ENCODE measurements around the gene LRRFIP1.

Gene LRRFIP1

DNA sequence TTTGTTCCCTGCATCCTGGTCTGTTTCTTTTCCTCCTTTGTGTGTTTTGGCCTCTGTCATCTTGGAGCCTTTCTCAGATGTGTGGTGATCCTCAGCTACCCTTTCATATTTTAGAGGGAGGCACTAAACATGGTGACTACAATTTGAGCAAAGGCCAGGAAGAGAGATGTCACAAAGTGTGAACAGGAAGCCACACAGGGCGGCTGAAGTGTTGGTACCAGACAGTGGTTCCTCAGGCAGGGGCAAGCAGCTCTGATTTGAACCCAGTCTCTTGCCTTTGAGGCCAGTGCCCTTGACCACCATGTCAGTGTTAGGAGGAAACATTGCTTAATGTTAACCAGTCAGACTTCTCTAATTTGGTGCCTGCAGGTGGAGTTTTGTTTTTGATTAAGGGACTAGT, 9.2 kb downstream of the LRRFIP1 start:
- DNase-seq (ENCODE audit: low spot score) (no peak), ATAC-seq (ENCODE audit: low read depth) (no peak)
- Histone ChIP-seq H3K27me3 (ENCODE audit: insufficient read depth, poor library complexity, severe bottlenecking) (no peaks in the 10 kb centered on the region), H3K36me3 (ENCODE audit: low read depth) (no peaks in the 10 kb centered on the region), H3K9me3 (ENCODE audit: severe bottlenecking) (no peaks in the 10 kb centered on the region), H3K4me3 (ENCODE audit: severe bottlenecking) (no peak overlapping the region), H3K27ac (ENCODE audit: poor library complexity, severe bottlenecking) (no peak overlapping the region), H3K4me1 (ENCODE audit: insufficient read depth, poor library complexity, severe bottlenecking) (no peaks in the 10 kb centered on the region)
- TF ChIP-seq, protein P1, sequence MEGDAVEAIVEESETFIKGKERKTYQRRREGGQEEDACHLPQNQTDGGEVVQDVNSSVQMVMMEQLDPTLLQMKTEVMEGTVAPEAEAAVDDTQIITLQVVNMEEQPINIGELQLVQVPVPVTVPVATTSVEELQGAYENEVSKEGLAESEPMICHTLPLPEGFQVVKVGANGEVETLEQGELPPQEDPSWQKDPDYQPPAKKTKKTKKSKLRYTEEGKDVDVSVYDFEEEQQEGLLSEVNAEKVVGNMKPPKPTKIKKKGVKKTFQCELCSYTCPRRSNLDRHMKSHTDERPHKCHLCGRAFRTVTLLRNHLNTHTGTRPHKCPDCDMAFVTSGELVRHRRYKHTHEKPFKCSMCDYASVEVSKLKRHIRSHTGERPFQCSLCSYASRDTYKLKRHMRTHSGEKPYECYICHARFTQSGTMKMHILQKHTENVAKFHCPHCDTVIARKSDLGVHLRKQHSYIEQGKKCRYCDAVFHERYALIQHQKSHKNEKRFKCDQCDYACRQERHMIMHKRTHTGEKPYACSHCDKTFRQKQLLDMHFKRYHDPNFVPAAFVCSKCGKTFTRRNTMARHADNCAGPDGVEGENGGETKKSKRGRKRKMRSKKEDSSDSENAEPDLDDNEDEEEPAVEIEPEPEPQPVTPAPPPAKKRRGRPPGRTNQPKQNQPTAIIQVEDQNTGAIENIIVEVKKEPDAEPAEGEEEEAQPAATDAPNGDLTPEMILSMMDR (IDR thresholded peaks at IDR 0.05; ENCODE audit: poor library complexity, severe bottlenecking) = no peak

GRCh38 chr2:237637429-237638135, 10.2 kb downstream of the LRRFIP1 start:
- Histone ChIP-seq H3K36me3 (ENCODE audit: low read depth) (no peaks in the 10 kb centered on the region), H3K9me3 (ENCODE audit: severe bottlenecking) (no peaks in the 10 kb centered on the region), H3K4me3 (ENCODE audit: severe bottlenecking) (no peak overlapping the region), H3K4me1 (ENCODE audit: insufficient read depth, poor library complexity, severe bottlenecking) (no peaks in the 10 kb centered on the region), H3K27ac (ENCODE audit: poor library complexity, severe bottlenecking) (no peak overlapping the region), H3K27me3 (ENCODE audit: insufficient read depth, poor library complexity, severe bottlenecking) (no peaks in the 10 kb centered on the region)
- DNase-seq (ENCODE audit: low spot score) (no peak), ATAC-seq (ENCODE audit: low read depth) (no peak)
- TF ChIP-seq, protein P1 (IDR thresholded peaks at IDR 0.05; ENCODE audit: poor library complexity, severe bottlenecking) = no peak

GRCh38 chr2:237638176-237638575, 10.8 kb downstream of the LRRFIP1 start:
- Histone ChIP-seq H3K4me3 (ENCODE audit: severe bottlenecking) (no peak overlapping the region), H3K4me1 (ENCODE audit: insufficient read depth, poor library complexity, severe bottlenecking) (no peaks in the 10 kb centered on the region), H3K36me3 (ENCODE audit: low read depth) (no peaks in the 10 kb centered on the region), H3K9me3 (ENCODE audit: severe bottlenecking) (no peaks in the 10 kb centered on the region), H3K27me3 (ENCODE audit: insufficient read depth, poor library complexity, severe bottlenecking) (no peaks in the 10 kb centered on the region), H3K27ac (ENCODE audit: poor library complexity, severe bottlenecking) (no peak overlapping the region)
- TF ChIP-seq, protein P1 (IDR thresholded peaks at IDR 0.05; ENCODE audit: poor library complexity, severe bottlenecking) = no peak
- DNase-seq (ENCODE audit: low spot score) (no peak), ATAC-seq (ENCODE audit: low read depth) (no peak)

DNA sequence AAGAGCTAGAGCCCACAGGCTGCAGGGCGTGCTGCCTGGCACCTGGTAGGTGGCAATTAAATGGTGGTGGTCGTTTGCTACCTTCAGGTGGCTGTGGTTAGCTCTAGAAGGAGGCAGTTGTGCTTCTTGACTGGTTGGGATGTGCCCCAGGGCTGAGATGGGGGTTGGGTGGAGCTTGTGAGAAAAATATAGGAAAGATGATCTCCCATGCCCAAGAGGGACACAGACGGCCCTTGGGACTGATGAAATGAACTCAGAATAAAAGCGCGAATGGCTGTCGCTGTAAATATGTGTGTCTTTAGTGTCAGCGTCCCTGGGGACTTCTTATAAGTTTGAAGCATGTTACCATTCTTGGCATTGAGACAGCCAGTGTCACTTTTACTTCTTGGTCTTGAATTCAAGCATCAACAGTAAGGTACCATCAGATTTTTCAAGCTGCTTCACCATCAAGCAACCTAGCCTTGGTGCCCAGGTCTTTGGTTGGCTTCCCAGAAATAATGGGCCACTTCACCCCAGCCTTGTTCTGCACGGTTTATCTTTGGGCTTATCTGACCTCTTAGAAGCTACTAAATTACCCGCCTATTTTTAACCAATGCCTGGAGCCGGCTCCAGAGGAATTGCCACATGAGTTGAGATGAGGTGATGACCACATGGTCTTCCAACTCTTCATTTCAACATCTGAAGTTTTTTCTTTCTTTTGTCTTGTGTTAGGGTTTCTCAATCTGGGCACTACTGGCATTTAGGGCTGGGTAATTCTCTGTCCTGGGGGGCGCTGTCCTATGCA, 11.9 kb downstream of the LRRFIP1 start:
- no peak overlapping the region for H3K27ac ChIP-seq (ENCODE audit: poor library complexity, severe bottlenecking)
- no peaks in the 10 kb centered on the region for H3K9me3 ChIP-seq (ENCODE audit: severe bottlenecking)
- no peaks in the 10 kb centered on the region for H3K27me3 ChIP-seq (ENCODE audit: insufficient read depth, poor library complexity, severe bottlenecking)
- TF ChIP-seq, protein P1 (IDR thresholded peaks at IDR 0.05; ENCODE audit: poor library complexity, severe bottlenecking) = no peak
- no peak for DNase-seq (ENCODE audit: low spot score)
- no peak for ATAC-seq (ENCODE audit: low read depth)
- no peaks in the 10 kb centered on the region for H3K36me3 ChIP-seq (ENCODE audit: low read depth)
- no peak overlapping the region for H3K4me3 ChIP-seq (ENCODE audit: severe bottlenecking)
- H3K4me1 ChIP-seq (ENCODE audit: insufficient read depth, poor library complexity, severe bottlenecking) = no peaks in the 10 kb centered on the region

DNA sequence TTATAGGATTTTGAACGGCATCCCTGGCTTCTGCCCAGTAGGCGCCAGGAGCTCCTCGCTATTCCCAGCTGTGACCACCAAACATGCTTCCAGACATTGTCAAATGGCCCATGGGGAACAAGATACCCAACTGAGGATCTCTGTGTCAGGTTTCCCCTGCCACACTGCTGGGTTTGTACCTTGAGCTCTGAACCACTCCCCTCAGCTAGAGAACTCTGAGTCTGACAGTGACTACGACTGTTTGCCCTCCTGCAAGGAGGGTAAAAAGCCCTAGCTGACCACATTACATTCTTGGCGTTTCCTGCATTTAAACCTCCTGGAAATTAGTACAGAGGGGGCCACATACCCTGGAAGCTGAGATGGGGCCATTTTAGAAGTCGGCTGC, 12.4 kb downstream of the LRRFIP1 start:
- no peak for ATAC-seq (ENCODE audit: low read depth)
- DNase-seq (ENCODE audit: low spot score) = no peak
- H3K9me3 ChIP-seq (ENCODE audit: severe bottlenecking) = no peaks in the 10 kb centered on the region
- H3K27me3 ChIP-seq (ENCODE audit: insufficient read depth, poor library complexity, severe bottlenecking) = no peaks in the 10 kb centered on the region
- H3K4me3 ChIP-seq (ENCODE audit: severe bottlenecking) = no peak overlapping the region
- H3K27ac ChIP-seq (ENCODE audit: poor library complexity, severe bottlenecking) = no peak overlapping the region
- no peaks in the 10 kb centered on the region for H3K36me3 ChIP-seq (ENCODE audit: low read depth)
- TF ChIP-seq, protein P1 (IDR thresholded peaks at IDR 0.05; ENCODE audit: poor library complexity, severe bottlenecking) = no peak
- no peaks in the 10 kb centered on the region for H3K4me1 ChIP-seq (ENCODE audit: insufficient read depth, poor library complexity, severe bottlenecking)
